Measurements from ENCODE around the gene TRIP13. TPM values are rescaled to one million over a fixed set of nuclear protein-coding genes. Genes with fewer than 3 reads are reported as not detected.
A peak's percentile ranks its signal among the peaks of the same experiment; 100 is the strongest.

Gene TRIP13
- total RNA-seq, 4 donors from 2014 or later = 0.13 to 3.6 (median 0.73) TPM

- Histone ChIP-seq H3K36me3 (no peaks in the 10 kb centered on the region), H3K4me3 (no peak overlapping the region), H3K27me3 (peaks cover 33% of the 10 kb centered on the region), H3K9me3 (no peaks in the 10 kb centered on the region), H3K27ac (no peak overlapping the region), H3K4me1 (peaks cover 0 to 18% (median 14%) of the 10 kb centered on the region in 3 donors)
- ATAC-seq = no peak
- no peak for TF ChIP-seq POLR2A (IDR thresholded peaks at IDR 0.05)
- no peak for TF ChIP-seq POLR2AphosphoS5 (IDR thresholded peaks at IDR 0.05)
- no peak for TF ChIP-seq EP300 (IDR thresholded peaks at IDR 0.05)
- TF ChIP-seq, protein P1, sequence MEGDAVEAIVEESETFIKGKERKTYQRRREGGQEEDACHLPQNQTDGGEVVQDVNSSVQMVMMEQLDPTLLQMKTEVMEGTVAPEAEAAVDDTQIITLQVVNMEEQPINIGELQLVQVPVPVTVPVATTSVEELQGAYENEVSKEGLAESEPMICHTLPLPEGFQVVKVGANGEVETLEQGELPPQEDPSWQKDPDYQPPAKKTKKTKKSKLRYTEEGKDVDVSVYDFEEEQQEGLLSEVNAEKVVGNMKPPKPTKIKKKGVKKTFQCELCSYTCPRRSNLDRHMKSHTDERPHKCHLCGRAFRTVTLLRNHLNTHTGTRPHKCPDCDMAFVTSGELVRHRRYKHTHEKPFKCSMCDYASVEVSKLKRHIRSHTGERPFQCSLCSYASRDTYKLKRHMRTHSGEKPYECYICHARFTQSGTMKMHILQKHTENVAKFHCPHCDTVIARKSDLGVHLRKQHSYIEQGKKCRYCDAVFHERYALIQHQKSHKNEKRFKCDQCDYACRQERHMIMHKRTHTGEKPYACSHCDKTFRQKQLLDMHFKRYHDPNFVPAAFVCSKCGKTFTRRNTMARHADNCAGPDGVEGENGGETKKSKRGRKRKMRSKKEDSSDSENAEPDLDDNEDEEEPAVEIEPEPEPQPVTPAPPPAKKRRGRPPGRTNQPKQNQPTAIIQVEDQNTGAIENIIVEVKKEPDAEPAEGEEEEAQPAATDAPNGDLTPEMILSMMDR (IDR thresholded peaks at IDR 0.05) = no peak
- 83% methylated on average over 1 of the region's 16 CpGs; no CpG with 5 or more reads in 1 of the 2 donors for WGBS, 2 donors (ENCODE audit: low coverage in 1 of 2)
Observed at GRCh38 chr5:951940-952596, 59.4 kb downstream of the TRIP13 start.

DNA sequence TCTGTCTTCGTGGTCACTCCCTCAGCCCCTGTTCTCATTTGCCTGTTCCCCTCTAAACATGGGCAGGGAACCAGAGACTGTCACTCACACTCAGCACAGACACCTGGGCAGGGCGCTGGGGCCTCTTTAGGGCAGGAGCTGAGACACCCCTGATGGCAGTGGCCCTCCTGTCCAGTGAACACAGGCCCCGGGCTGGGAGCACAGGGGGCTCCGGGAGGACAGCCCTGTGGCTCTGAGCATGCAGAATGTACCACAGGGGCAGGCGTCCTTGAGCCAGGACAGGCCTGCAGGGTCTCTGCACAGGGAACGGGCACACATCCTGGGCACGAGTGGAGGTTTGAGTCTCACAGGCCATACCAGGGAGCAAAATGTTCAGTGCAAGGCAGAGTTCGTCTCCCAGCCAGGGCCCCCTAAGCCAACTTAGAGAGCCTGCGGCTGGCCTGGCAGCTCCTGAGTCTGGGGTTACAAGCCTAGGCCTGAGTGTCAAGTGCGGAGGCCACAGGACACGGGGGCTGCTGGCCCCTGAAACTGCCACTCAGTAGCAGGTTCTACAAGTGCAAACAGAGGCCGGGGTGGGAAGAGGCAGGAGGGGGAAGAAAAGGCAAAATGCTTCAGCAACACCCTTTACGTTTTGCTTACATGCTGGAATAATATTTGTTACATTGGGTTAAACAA is 60.0 kb downstream of the TRIP13 start:
- Histone ChIP-seq H3K4me3 (no peak overlapping the region), H3K27ac (no peak overlapping the region), H3K9me3 (no peaks in the 10 kb centered on the region), H3K4me1 (peaks cover 0 to 21% (median 21%) of the 10 kb centered on the region in 3 donors), H3K27me3 (peaks cover 28% of the 10 kb centered on the region), H3K36me3 (no peaks in the 10 kb centered on the region)
- TF ChIP-seq POLR2A (IDR thresholded peaks at IDR 0.05) (no peak), EP300 (IDR thresholded peaks at IDR 0.05) (no peak), POLR2AphosphoS5 (IDR thresholded peaks at IDR 0.05) (no peak)
- TF ChIP-seq, protein P1 (IDR thresholded peaks at IDR 0.05) = no peak
- no peak for ATAC-seq
- WGBS, 2 donors (ENCODE audit: low coverage in 1 of 2) = 89 to 100% methylated on average over 1 to 4 of the region's 13 CpGs

- TF ChIP-seq EP300 (IDR thresholded peaks at IDR 0.05) (no peak), POLR2AphosphoS5 (IDR thresholded peaks at IDR 0.05) (no peak), POLR2A (IDR thresholded peaks at IDR 0.05) (no peak)
- TF ChIP-seq, protein P1 (IDR thresholded peaks at IDR 0.05) = no peak
- WGBS, 2 donors (ENCODE audit: low coverage in 1 of 2) = 81 to 91% methylated on average over 6 to 12 of the region's 24 CpGs
- H3K4me1 ChIP-seq = peaks cover 0 to 26% (median 22%) of the 10 kb centered on the region in 3 donors
- H3K27ac ChIP-seq = no peak overlapping the region
- peaks cover 18% of the 10 kb centered on the region for H3K27me3 ChIP-seq
- no peak for ATAC-seq
- H3K4me3 ChIP-seq = no peak overlapping the region
- no peaks in the 10 kb centered on the region for H3K36me3 ChIP-seq
- H3K9me3 ChIP-seq = no peaks in the 10 kb centered on the region
Observed at GRCh38 chr5:953535-954449, 61.1 kb downstream of the TRIP13 start.

DNA sequence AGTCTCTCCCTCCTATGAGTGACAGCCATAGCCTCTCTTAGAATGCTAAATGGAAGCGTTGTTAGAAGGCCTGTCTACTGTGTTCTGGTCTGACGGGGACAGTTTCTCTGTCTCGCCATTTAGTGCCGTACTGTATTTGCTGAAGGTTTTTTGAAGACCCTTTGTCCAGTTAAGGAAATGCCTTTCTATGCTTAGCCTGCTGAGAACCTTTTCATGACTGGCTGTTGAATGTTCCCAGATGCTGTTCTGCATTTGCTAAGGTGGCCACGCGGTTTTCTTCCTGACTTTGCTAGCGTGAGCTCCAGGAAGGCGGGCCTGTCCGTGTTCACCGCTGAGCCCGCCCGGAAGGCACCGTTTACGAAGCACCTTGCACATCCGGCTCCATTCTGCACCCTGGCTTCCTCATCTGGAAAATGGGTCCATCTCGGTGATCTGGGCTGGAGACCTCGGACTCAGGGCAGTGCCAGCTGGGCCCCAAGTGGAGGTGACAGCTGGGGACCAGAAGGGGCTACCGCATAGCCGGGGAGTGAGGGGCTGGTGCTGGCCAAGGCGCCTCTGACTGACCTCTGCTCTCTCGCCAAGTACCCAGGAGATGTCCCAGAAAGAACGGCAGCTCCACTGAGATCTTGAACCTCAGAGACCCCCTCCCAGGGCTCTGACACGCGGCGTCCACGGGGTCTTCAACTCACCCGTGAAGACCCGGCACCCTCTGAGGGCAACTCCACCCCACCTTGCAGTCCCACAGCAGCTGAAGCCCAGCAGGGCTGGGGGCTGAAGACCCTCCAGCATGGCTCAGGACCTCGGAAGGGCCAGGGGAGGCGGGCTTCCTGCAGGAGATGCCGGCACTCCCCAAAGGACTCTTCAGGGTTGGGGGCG is 63.4 kb downstream of the TRIP13 start:
- H3K27ac ChIP-seq = peak overlapping the region in 3 of 4 donors; percentile 58 to 66 (median 66)
- H3K4me3 ChIP-seq = no peak overlapping the region
- 82 to 84% methylated on average over 5 to 6 of the region's 32 CpGs for WGBS, 2 donors (ENCODE audit: low coverage in 1 of 2)
- TF ChIP-seq POLR2A (IDR thresholded peaks at IDR 0.05) (no peak), POLR2AphosphoS5 (IDR thresholded peaks at IDR 0.05) (no peak), EP300 (IDR thresholded peaks at IDR 0.05) (no peak)
- TF ChIP-seq, protein P1 (IDR thresholded peaks at IDR 0.05) = no peak
- no peaks in the 10 kb centered on the region for H3K9me3 ChIP-seq
- no peak for ATAC-seq
- H3K4me1 ChIP-seq = peaks cover 0 to 41% (median 22%) of the 10 kb centered on the region in 3 donors
- H3K36me3 ChIP-seq = no peaks in the 10 kb centered on the region
- peaks cover 13% of the 10 kb centered on the region for H3K27me3 ChIP-seq
